Ascending aorta (tissue), 2 donors: ENCODE results near the gene FLNB. TPM values are rescaled to one million over a fixed set of nuclear protein-coding genes. Genes with fewer than 3 reads are reported as not detected.
A peak's percentile ranks its signal among the peaks of the same experiment; 100 is the strongest.

ENCODE experiments used
- DNase-seq, 2 donors: peaks; one replicate each; pipeline ENCODE4 v3.0.0-alpha.2; 2019; ENCODE audit warnings: low spot score in 2 of 2
- H3K27ac ChIP-seq, 2 donors: fragments of 200-600 bp; sonication (generic); one replicate each; pipeline ENCODE4 v1.5.1; 2016 to 2017; ENCODE audit warnings: mild to moderate bottlenecking in 1 of 2
- H3K27me3 ChIP-seq: fragments of 200-600 bp; sonication (generic); one replicate; pipeline ENCODE4 v1.5.1; 2017
- H3K36me3 ChIP-seq, 2 donors: fragments of 200-600 bp; sonication (generic); one replicate each; pipeline ENCODE4 v1.5.1; 2016
- H3K4me1 ChIP-seq, 2 donors: fragments of 200-600 bp; sonication (generic); one replicate each; pipeline ENCODE4 v1.5.1; 2016 to 2017; ENCODE audit warnings: mild to moderate bottlenecking in 1 of 2
- H3K4me3 ChIP-seq, 2 donors: fragments of 200-600 bp; sonication (generic); one replicate each; pipeline ENCODE4 v1.5.1; 2016 to 2017; ENCODE audit warnings: mild to moderate bottlenecking in 1 of 2
- H3K9me3 ChIP-seq, 2 donors: fragments of 200-600 bp; sonication (generic); one replicate each; pipeline ENCODE4 v1.5.1; 2016
- intact Hi-C: fragments of 100-400 bp; cut with DNase I; formaldehyde crosslinking; loops from one replicate; pipeline ENCODE4 v1.15.1; 2023
- total RNA-seq: library from RNA; depleted of rRNA; stranded (reverse); fragments of >200 nt; gene quantifications from one replicate; pipeline ENCODE4 v1.1.0, GENCODE V29; 2016
- TF ChIP-seq, protein P1 (sequence below), 3 experiments: fragments of 200-600 bp in 2 of 3; fragments of 450-650 bp in 1 of 3; sonication (generic) in 2 of 3; IDR thresholded peaks; one replicate each; pipeline ENCODE4 v1.5.1; 2016 to 2019; ENCODE audit warnings: antibody characterized with exemption in 3 of 3, mild to moderate bottlenecking in 1 of 3, moderate library complexity in 1 of 3

Gene FLNB
- total RNA-seq, 1 donor from 2014 or later: 144 TPM

DNA sequence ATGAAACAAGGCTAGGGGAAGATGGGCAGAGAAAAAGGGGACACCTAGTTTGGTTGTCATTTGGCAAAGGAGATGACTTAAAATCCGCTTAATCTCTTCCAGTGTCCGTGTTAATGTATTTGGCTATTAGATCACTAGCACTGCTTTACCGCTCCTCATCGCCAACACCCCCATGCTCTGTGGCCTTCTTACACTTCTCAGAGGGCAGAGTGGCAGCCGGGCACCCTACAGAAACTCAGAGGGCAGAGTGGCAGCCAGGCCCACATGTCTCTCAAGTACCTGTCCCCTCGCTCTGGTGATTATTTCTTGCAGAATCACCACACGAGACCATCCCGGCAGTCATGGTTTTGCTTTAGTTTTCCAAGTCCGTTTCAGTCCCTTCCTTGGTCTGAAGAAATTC, 162.9 kb downstream of the FLNB start:
- Histone ChIP-seq H3K4me1 (peaks cover 0 to 27% of the 10 kb centered on the region in 2 donors), H3K27me3 (no peaks in the 10 kb centered on the region), H3K36me3 (peaks cover 18 to 38% of the 10 kb centered on the region in 2 donors), H3K27ac (no peak overlapping the region), H3K4me3 (no peak overlapping the region), H3K9me3 (no peaks in the 10 kb centered on the region)
- TF ChIP-seq, protein P1, sequence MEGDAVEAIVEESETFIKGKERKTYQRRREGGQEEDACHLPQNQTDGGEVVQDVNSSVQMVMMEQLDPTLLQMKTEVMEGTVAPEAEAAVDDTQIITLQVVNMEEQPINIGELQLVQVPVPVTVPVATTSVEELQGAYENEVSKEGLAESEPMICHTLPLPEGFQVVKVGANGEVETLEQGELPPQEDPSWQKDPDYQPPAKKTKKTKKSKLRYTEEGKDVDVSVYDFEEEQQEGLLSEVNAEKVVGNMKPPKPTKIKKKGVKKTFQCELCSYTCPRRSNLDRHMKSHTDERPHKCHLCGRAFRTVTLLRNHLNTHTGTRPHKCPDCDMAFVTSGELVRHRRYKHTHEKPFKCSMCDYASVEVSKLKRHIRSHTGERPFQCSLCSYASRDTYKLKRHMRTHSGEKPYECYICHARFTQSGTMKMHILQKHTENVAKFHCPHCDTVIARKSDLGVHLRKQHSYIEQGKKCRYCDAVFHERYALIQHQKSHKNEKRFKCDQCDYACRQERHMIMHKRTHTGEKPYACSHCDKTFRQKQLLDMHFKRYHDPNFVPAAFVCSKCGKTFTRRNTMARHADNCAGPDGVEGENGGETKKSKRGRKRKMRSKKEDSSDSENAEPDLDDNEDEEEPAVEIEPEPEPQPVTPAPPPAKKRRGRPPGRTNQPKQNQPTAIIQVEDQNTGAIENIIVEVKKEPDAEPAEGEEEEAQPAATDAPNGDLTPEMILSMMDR (IDR thresholded peaks at IDR 0.05): no peak
- intact Hi-C loops: loop anchor here (10.0 kb wide), 1 partner anchor 946 kb away; the partner anchor contains the start of gene APPL1
- no peak for DNase-seq

DNA sequence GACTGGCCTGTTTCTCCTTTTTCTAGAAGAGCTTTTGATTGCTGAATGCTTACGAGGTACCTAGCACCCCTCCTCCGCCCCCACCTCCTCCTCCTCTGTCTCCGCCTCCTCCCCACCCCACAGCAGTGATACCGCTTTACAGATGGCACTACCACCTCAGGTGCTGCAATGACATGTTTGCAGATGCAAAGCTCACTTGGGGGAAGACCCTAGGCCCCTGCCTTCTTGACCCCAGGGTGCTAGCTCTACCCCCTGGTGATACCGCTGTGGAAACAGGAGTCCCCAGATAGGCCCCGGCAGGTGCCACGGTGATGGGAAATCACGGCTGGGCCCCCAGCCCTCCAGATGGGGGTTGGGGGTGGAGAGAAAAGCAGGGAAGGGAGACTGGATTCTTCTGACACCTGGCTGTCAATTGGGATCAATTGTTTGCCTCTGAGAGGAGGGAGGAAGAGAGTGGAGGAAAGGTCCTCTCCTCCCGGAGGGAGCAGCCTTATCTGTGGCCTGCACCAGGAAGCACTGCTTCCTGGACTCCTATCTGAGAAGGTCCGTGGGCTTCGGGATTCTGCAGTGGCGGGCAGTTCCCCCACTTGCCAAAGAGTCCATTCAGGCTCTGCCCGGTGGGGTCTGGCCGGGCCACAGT, 164.9 kb downstream of the FLNB start:
- DNase-seq: no peak
- Histone ChIP-seq H3K27ac (no peak overlapping the region), H3K27me3 (no peaks in the 10 kb centered on the region), H3K36me3 (peaks cover 18 to 34% of the 10 kb centered on the region in 2 donors), H3K9me3 (no peaks in the 10 kb centered on the region), H3K4me1 (peaks cover 3 to 14% of the 10 kb centered on the region in 2 donors), H3K4me3 (no peak overlapping the region)
- intact Hi-C loops: loop anchor here (10.0 kb wide), 1 partner anchor 948 kb away; the partner anchor contains the start of gene APPL1
- TF ChIP-seq, protein P1 (IDR thresholded peaks at IDR 0.05): no peak

DNA sequence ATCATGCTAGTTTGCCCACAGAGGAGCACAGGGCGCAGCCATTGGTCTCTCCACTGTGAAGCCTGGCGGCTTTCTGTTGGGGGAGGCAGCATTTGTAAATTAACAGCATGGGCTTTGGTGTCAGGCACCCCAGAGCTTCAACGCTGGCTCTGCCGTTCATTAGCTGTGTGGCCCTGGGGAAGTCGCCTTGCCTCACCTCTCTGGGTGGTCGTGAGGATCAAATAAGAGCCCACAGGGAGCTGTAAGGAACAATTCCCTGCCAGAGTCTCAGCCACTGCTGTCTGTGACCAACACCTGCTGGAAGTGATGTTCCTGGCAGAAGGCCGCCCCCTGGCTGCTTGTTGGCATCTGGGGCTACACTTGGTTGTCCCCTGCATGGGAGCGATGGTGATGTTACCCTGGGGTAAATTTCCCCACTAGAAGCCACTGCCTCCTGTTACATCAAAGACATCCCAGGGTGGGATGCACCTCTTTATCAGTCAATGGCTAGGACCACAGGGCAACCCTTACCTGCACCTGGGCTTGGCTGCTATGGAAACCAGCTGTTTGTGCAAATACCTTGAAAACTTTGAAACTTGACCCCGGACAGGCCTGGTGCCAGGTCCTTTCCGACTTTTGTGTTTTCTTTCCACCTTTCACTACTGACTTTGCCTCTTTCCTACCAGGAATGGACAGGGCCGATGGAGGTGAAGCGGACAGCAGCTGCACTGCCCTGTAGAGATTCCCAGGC, 165.6 kb downstream of the FLNB start:
- Histone ChIP-seq H3K9me3 (no peaks in the 10 kb centered on the region), H3K4me3 (no peak overlapping the region), H3K27ac (no peak overlapping the region), H3K4me1 (peaks cover 3 to 17% of the 10 kb centered on the region in 2 donors), H3K36me3 (peaks cover 18 to 27% of the 10 kb centered on the region in 2 donors), H3K27me3 (no peaks in the 10 kb centered on the region)
- DNase-seq: peak in 1 of 2 donors; percentile 72
- intact Hi-C loops: loop anchor here (10.0 kb wide), 1 partner anchor 949 kb away; the partner anchor contains the start of gene APPL1
- TF ChIP-seq, protein P1 (IDR thresholded peaks at IDR 0.05): peak in 2 of 3 experiments; percentile 23 to 25

DNA sequence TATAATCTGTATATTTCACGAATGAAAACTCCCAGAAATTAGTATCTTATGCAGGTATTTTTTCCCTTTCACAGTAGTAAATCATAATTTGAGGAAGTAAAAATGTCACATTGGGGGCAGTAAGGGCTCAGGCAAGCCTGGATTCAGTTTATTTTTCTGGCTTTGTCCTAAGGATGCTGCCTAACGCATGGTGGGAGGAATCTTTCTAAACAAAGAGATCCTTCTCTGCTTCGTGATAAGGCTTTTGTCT, 166.9 kb downstream of the FLNB start:
- no peaks in the 10 kb centered on the region for H3K27me3 ChIP-seq

DNA sequence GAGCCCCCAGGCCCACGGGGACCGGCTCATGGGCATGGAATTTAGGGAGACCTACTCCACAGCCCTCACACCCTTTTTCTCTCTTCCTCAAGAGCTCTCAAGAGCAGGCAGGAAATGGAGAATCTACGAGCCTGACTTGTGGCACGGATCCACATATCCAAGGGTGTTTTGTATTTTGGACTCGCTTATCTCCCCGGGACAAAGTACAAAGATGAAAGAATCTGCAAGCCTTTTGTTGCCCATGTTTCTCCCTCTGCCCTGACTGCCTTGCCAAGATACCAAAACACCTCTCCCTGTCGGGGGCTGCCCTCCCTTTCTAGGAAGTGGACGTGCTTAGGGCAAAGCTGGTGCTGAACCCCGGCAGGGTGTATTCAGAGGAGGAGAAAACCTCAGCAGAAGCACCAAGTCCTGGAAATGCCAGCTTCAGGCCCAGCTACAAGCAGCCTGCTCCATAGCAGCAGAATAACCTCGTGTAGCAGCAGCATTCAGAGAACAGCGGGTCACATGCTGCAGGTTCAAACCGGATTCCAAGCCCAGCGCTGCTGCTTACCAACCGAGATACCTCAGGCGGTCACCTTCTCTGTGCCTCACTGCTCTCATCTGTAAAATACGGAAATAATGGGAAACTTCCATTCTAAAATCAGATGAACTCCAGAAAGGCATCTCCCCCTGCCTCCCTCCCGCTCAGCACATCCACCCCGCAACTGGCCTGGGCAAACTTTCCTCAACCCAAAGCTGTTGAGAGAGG, 167.4 kb downstream of the FLNB start:
- H3K36me3 ChIP-seq: peaks cover 6 to 9% of the 10 kb centered on the region in 2 donors
- DNase-seq: no peak
- no peaks in the 10 kb centered on the region for H3K9me3 ChIP-seq
- no peak overlapping the region for H3K4me3 ChIP-seq
- TF ChIP-seq, protein P1 (IDR thresholded peaks at IDR 0.05): no peak
- H3K27me3 ChIP-seq: no peaks in the 10 kb centered on the region
- intact Hi-C loops: loop anchor here (5.0 to 10.0 kb wide), 2 partner anchors 237 to 951 kb away; partner anchors contain the start of gene APPL1
- H3K4me1 ChIP-seq: peaks cover 3 to 17% of the 10 kb centered on the region in 2 donors
- peak overlapping the region; percentile 24 to 58 for H3K27ac ChIP-seq

More for the DNA sequence above, 166.9 kb downstream of the FLNB start:
- H3K4me3 ChIP-seq: no peak overlapping the region
- intact Hi-C loops: loop anchor here (5.0 to 10.0 kb wide), 2 partner anchors 237 to 950 kb away; partner anchors contain the start of gene APPL1
- DNase-seq: no peak
- H3K9me3 ChIP-seq: no peaks in the 10 kb centered on the region
- TF ChIP-seq, protein P1 (IDR thresholded peaks at IDR 0.05): no peak
- peak overlapping the region; percentile 24 to 58 for H3K27ac ChIP-seq
- H3K4me1 ChIP-seq: peaks cover 3 to 17% of the 10 kb centered on the region in 2 donors
- peaks cover 11 to 14% of the 10 kb centered on the region in 2 donors for H3K36me3 ChIP-seq
